LNCAP (cell line): ENCODE data around the gene SLC48A1.

Experiments used
- CTCF ChIP-seq: fragments of 450-650 bp; IDR thresholded peaks from 2 replicates; pipeline ENCODE4 v1.5.1; 2017; ENCODE audit warnings: mild to moderate bottlenecking

SLC48A1 gene

DNA sequence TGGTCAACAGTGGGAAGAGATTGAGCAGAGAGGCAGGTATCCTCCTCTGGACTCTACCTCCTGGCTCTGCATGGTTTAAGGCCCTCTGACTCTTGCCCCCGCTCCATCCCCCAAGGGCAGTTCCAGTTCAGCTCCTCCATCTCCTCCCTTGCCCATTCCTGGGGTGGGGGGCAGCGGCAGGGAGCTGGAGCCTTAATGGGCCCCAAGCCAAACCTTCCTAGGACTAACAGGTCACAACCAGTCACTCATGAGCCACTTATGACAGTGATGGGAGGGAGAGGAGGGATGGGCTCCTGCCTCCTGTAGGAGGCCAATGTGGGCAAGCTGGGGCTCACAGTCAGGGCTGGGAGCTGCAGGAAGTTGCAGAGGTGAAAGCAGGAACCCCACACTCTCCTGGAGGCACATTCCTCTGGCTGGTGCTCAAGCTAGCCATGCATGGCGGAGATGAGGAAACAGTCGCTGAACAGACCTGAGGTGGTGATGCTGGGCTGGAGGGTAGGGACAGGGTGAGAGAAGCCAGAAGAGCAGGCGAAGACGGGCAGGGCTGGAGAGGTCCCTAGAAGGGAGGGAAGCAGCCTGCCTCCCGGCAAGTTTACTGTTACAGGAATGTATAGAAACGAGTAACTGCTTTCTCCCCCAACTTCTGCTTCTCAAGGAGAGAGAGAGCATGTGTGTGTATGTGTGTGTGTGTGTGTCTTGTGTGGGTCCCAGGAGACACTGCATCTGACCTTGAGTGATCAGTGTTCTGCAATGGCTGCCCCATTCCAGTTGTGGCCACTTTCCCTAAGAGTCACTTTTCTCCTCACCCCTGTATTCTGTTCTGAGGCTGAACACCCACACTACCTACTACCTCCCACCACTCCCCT is 9.3 kb upstream of the SLC48A1 start:
- TF ChIP-seq CTCF, result no peak

GRCh38 chr12:47766502-47767215 is 6.4 kb upstream of the SLC48A1 start:
- TF ChIP-seq CTCF, result no peak

GRCh38 chr12:47767216-47767724 is 5.8 kb upstream of the SLC48A1 start:
- peak; percentile 65 for TF ChIP-seq CTCF

- TF ChIP-seq CTCF, result no peak
These were observed 4.7 kb upstream of the SLC48A1 start for GRCh38 chr12:47768323-47768811.

GRCh38 chr12:47769234-47770085 is 3.6 kb upstream of the SLC48A1 start:
- no peak for TF ChIP-seq CTCF

GRCh38 chr12:47770086-47770726 is 2.8 kb upstream of the SLC48A1 start:
- TF ChIP-seq CTCF, result no peak
